HG02588 (cell line): ENCODE measurements around the gene DPYSL4.
"Not testable (repeated sequence)": the region's sequence is repeated elsewhere in the genome, so short reads cannot be mapped to it uniquely, and the experiment has no call there.

Source experiments
- ATAC-seq: cut with Tn5 transposase; IDR thresholded peaks from one replicate; pipeline ENCODE4 v1.9.1; 2021; ENCODE audit warnings: mild to moderate bottlenecking, moderate library complexity; ENCODE audit not compliant: unreplicated experiment

The DPYSL4 gene

GRCh38 chr10:132149271-132149670, 37.5 kb upstream of the DPYSL4 start:
- ATAC-seq = no peak

- no peak for ATAC-seq
Observed at GRCh38 chr10:132149917-132150316, 36.8 kb upstream of the DPYSL4 start.

- no peak for ATAC-seq
Observed at GRCh38 chr10:132150777-132151176, 36.0 kb upstream of the DPYSL4 start.

- no peak for ATAC-seq
Observed at GRCh38 chr10:132151286-132151950, 35.3 kb upstream of the DPYSL4 start.

GRCh38 chr10:132151951-132152505, 34.7 kb upstream of the DPYSL4 start:
- no peak for ATAC-seq

- no peak for ATAC-seq
Observed at GRCh38 chr10:132152896-132153580, 33.7 kb upstream of the DPYSL4 start.

GRCh38 chr10:132153616-132154217, 33.0 kb upstream of the DPYSL4 start:
- ATAC-seq = no peak

- ATAC-seq = no peak
Observed at GRCh38 chr10:132154440-132154839, 32.3 kb upstream of the DPYSL4 start.

- no peak for ATAC-seq
Observed at GRCh38 chr10:132154931-132155330, 31.8 kb upstream of the DPYSL4 start.

GRCh38 chr10:132155723-132156381, 30.9 kb upstream of the DPYSL4 start:
- ATAC-seq = no peak

GRCh38 chr10:132156382-132156781, 30.4 kb upstream of the DPYSL4 start:
- no peak for ATAC-seq

GRCh38 chr10:132157101-132157500, 29.6 kb upstream of the DPYSL4 start:
- ATAC-seq = no peak

- ATAC-seq = no peak
Observed at GRCh38 chr10:132158122-132158741, 28.5 kb upstream of the DPYSL4 start.

GRCh38 chr10:132158823-132159222, 27.9 kb upstream of the DPYSL4 start:
- ATAC-seq = no peak

GRCh38 chr10:132159302-132160230, 27.2 kb upstream of the DPYSL4 start:
- ATAC-seq = not testable (repeated sequence)

GRCh38 chr10:132160231-132160630, 26.5 kb upstream of the DPYSL4 start:
- ATAC-seq = not testable (repeated sequence)

- not testable (repeated sequence) for ATAC-seq
Observed at GRCh38 chr10:132160834-132161622, 25.7 kb upstream of the DPYSL4 start.

- ATAC-seq = no peak
Observed at GRCh38 chr10:132162021-132162531, 24.7 kb upstream of the DPYSL4 start.
